K562 (cell line): ENCODE measurements around the gene CTDSPL. TPM values are rescaled to one million over a fixed set of nuclear protein-coding genes. Genes with fewer than 3 reads are reported as not detected.
A peak's percentile ranks its signal among the peaks of the same experiment; 100 is the strongest.

Source experiments
- polyA plus RNA-seq, 8 experiments: library from polyadenylated mRNA; depleted of rRNA in 4 of 8; stranded (reverse) in 5 of 8; unstranded in 3 of 8; fragments of >200 nt; fragmentation: Nextera tagmentation in 2 of 8; fragmentation: Illumina TruSeq in 1 of 8; extraction: Ambion mirVana in 2 of 8; extraction: Trizol in 1 of 8; gene quantifications; 2 replicates each; pipeline versions ENCODE4 v1.2.1 to v1.2.3, GENCODE V29; 2011 to 2014; ENCODE audit warnings: inconsistent platforms in 1 of 8, missing spikeins in 1 of 8
- total RNA-seq, 7 experiments: library from RNA; depleted of rRNA in 6 of 7; stranded (reverse); fragments of >200 nt in 6 of 7; fragmentation: Illumina TruSeq in 2 of 7; extraction: Trizol in 2 of 7; gene quantifications; 2 replicates each; pipeline versions ENCODE4 v1.2.1 to v1.2.3, GENCODE V29; 2011 to 2021; ENCODE audit warnings: low replicate concordance in 1 of 7
- TF ChIP-seq, protein P1 (sequence below), 2 experiments: fragments of 450-650 bp in 1 of 2; sonication (generic) in 1 of 2; formaldehyde crosslinking in 1 of 2; IDR thresholded peaks; 2 replicates each; pipeline versions ENCODE4 v1.7.1 to v1.9.0; 2016 to 2022; ENCODE audit warnings: inconsistent platforms in 1 of 2, mild to moderate bottlenecking in 1 of 2, missing genetic modification reagents in 1 of 2

The CTDSPL gene
- total and polyA plus RNA-seq, 9 of the 15 experiments (the other 6 are each of a cell fraction or from before 2014, with no cell fraction given) = 5.1 to 19.3 (median 11.3) TPM

GRCh38 chr3:38022896-38023709 is 161.4 kb downstream of the CTDSPL start (continued):
- TF ChIP-seq, protein P1, sequence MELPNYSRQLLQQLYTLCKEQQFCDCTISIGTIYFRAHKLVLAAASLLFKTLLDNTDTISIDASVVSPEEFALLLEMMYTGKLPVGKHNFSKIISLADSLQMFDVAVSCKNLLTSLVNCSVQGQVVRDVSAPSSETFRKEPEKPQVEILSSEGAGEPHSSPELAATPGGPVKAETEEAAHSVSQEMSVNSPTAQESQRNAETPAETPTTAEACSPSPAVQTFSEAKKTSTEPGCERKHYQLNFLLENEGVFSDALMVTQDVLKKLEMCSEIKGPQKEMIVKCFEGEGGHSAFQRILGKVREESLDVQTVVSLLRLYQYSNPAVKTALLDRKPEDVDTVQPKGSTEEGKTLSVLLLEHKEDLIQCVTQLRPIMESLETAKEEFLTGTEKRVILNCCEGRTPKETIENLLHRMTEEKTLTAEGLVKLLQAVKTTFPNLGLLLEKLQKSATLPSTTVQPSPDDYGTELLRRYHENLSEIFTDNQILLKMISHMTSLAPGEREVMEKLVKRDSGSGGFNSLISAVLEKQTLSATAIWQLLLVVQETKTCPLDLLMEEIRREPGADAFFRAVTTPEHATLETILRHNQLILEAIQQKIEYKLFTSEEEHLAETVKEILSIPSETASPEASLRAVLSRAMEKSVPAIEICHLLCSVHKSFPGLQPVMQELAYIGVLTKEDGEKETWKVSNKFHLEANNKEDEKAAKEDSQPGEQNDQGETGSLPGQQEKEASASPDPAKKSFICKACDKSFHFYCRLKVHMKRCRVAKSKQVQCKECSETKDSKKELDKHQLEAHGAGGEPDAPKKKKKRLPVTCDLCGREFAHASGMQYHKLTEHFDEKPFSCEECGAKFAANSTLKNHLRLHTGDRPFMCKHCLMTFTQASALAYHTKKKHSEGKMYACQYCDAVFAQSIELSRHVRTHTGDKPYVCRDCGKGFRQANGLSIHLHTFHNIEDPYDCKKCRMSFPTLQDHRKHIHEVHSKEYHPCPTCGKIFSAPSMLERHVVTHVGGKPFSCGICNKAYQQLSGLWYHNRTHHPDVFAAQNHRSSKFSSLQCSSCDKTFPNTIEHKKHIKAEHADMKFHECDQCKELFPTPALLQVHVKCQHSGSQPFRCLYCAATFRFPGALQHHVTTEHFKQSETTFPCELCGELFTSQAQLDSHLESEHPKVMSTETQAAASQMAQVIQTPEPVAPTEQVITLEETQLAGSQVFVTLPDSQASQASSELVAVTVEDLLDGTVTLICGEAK (IDR thresholded peaks at IDR 0.05) = peak; percentile 29; the same call in 1 of the 2 replicates
- TF ChIP-seq, protein P1 (CRISPR knock-in tag; IDR thresholded peaks at IDR 0.05) = no peak
